ENCODE results near the gene NRXN3.

NRXN3 gene

GRCh38 chr14:78673845-78674244 is 503.7 kb downstream of the NRXN3 start:
- no peak for DNase-seq (ENCODE audit: extremely low read depth, low read depth)
- no peak for TF ChIP-seq CTCF (IDR thresholded peaks at IDR 0.05; ENCODE audit: low read depth, low read length)

GRCh38 chr14:78674820-78675219 is 504.6 kb downstream of the NRXN3 start:
- no peak for DNase-seq (ENCODE audit: extremely low read depth, low read depth)

DNA sequence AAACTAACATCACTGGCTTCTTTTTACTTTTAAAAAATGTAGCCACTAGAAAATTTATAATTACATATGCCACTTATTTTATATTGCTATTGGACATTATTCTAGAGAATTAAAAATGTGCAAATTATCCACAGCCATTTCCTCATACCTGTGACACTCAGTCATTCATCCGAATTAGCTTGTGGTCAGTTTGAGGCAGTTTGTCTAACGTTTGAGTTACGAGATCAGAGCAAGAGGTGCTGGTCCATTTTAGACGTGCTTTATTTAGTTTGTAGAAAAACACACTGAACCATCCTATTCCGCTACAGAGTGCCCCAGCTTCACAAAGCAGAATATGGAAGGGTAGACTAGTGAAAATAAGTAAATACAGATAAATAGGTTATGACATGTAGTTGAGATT is 513.0 kb downstream of the NRXN3 start:
- TF ChIP-seq CTCF (IDR thresholded peaks at IDR 0.05; ENCODE audit: low read depth, low read length): no peak
- no peak for DNase-seq (ENCODE audit: extremely low read depth, low read depth)

More at GRCh38 chr14:78674820-78675219, 504.6 kb downstream of the NRXN3 start:
- no peak for TF ChIP-seq CTCF (IDR thresholded peaks at IDR 0.05; ENCODE audit: low read depth, low read length)

GRCh38 chr14:78683981-78684380 is 513.8 kb downstream of the NRXN3 start:
- TF ChIP-seq CTCF (IDR thresholded peaks at IDR 0.05; ENCODE audit: low read depth, low read length): no peak
- DNase-seq (ENCODE audit: extremely low read depth, low read depth): no peak

GRCh38 chr14:78688503-78688902 is 518.3 kb downstream of the NRXN3 start:
- no peak for TF ChIP-seq CTCF (IDR thresholded peaks at IDR 0.05; ENCODE audit: low read depth, low read length)
- no peak for DNase-seq (ENCODE audit: extremely low read depth, low read depth)

- TF ChIP-seq CTCF (IDR thresholded peaks at IDR 0.05; ENCODE audit: low read depth, low read length): no peak
- no peak for DNase-seq (ENCODE audit: extremely low read depth, low read depth)
Measured at GRCh38 chr14:78690836-78691235, 520.7 kb downstream of the NRXN3 start.

DNA sequence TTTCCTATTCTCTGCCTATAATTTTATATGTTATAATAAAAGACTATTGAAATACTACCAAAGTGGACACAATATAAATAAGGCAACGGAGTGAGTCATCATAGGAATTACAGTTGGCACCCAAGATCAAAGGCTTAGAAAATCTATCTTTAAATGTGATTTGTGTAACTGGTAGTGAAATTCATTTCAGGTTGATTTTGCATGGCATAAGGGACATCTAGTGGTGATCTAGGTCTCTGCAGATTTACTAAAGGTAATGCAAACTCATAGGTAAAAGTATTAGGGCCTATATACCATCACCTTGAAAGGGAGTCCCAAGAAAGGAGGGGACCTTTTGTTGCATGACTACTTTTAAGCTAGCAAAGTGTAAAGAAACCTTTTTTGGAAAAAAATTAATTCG is 527.2 kb downstream of the NRXN3 start:
- peak; percentile 4 for DNase-seq (ENCODE audit: extremely low read depth, low read depth)
- peak; percentile 51 for TF ChIP-seq CTCF (IDR thresholded peaks at IDR 0.05; ENCODE audit: low read depth, low read length)
